Esophagus squamous epithelium (tissue), 5 donors: ENCODE results near the gene PAX6. TPM values are rescaled to one million over a fixed set of nuclear protein-coding genes. Genes with fewer than 3 reads are reported as not detected.

Experiments
- DNase-seq: peaks from one replicate; lab custom pipeline; 2025; lab: John Stamatoyannopoulos, UW
- H3K27ac ChIP-seq, 4 donors: fragments of 200-600 bp; sonication (generic); one replicate each; pipeline ENCODE4 v1.5.1; 2016 to 2019; ENCODE audit warnings: mild to moderate bottlenecking in 1 of 4
- H3K27me3 ChIP-seq, 4 donors: fragments of 200-600 bp; sonication (generic); 1 replicate in 3 of 4; 2 replicates in 1 of 4; pipeline versions ENCODE4 v1.5.1 to v1.6.0; 2017 to 2021; ENCODE audit warnings: antibody characterized with exemption in 1 of 4
- H3K36me3 ChIP-seq, 3 donors: fragments of 200-600 bp; sonication (generic); one replicate each; pipeline ENCODE4 v1.5.1; 2016 to 2019
- H3K4me1 ChIP-seq, 3 donors: fragments of 200-600 bp; sonication (generic); one replicate each; pipeline ENCODE4 v1.5.1; 2017 to 2019
- H3K4me3 ChIP-seq, 4 donors: fragments of 200-600 bp; sonication (generic); 1 replicate in 3 of 4; 2 replicates in 1 of 4; pipeline ENCODE4 v1.5.1; 2016 to 2019; ENCODE audit warnings: mild to moderate bottlenecking in 2 of 4, moderate library complexity in 1 of 4
- H3K9me3 ChIP-seq, 3 donors: fragments of 200-600 bp; sonication (generic); one replicate each; pipeline ENCODE4 v1.5.1; 2016 to 2019
- CTCF ChIP-seq, 6 experiments: fragments of 450-650 bp in 4 of 6; fragments of 200-600 bp in 2 of 6; sonication (generic) in 2 of 6; IDR thresholded peaks; one replicate each; pipeline ENCODE4 v1.5.1; 2016 to 2019; ENCODE audit warnings: antibody characterized with exemption in 6 of 6, mild to moderate bottlenecking in 4 of 6, moderate library complexity in 4 of 6
- POLR2A ChIP-seq, 4 donors: fragments of 450-650 bp; IDR thresholded peaks; one replicate each; pipeline ENCODE4 v1.6.1; 2017; ENCODE audit warnings: antibody characterized with exemption in 4 of 4, mild to moderate bottlenecking in 4 of 4, moderate library complexity in 3 of 4
- WGBS, 2 donors: methylation state at CpG; one replicate each; pipeline ENCODE4 v1.1.5; 2018; 5-methylcytosine and 5-hydroxymethylcytosine counted together
- intact Hi-C: fragments of 100-400 bp; cut with DNase I; formaldehyde crosslinking; loops from one replicate; pipeline ENCODE4 v1.15.0; 2022
- total RNA-seq, 4 donors: library from RNA; depleted of rRNA; stranded (reverse); fragments of >200 nt; gene quantifications; one replicate each; pipeline ENCODE4 v1.1.0, GENCODE V29; 2016
- donor health status: DM: yes; HTN: yes; CAD: no.

PAX6 gene
- total RNA-seq, 4 donors from 2014 or later: 0.38 TPM; not detected in 3

- TF ChIP-seq POLR2A (IDR thresholded peaks at IDR 0.05) (no peak), CTCF (IDR thresholded peaks at IDR 0.05) (no peak)
- Histone ChIP-seq H3K4me1 (no peaks in the 10 kb centered on the region), H3K27ac (no peak overlapping the region), H3K27me3 (peaks cover 0 to 3% (median 0%) of the 10 kb centered on the region in 4 donors), H3K4me3 (no peak overlapping the region), H3K9me3 (no peaks in the 10 kb centered on the region), H3K36me3 (no peaks in the 10 kb centered on the region)
- intact Hi-C loops: no loop called here
- no peak for DNase-seq
- WGBS, 2 donors: 87% methylated on average over 14 to 16 of the region's 16 CpGs
Measured at GRCh38 chr11:31786996-31787685, 24.0 kb downstream of the PAX6 start.

DNA sequence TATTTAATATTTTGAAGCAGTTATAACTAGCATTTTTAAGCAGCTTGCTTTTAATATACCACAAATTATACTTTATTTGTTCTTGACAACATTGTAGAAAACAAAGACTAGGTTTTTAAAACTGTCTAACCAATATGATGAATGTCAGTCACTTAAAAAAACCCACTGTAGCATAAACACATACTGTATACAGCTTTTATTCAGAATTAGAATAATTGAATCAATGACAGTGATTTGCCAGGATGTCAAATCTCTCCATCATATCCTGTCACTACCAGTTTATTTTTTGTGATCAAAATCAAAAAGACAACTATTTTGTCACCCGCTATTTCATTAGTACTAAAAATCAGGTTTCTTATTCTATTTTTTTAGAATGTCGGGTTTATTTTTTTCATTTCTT is 26.5 kb downstream of the PAX6 start:
- no peak overlapping the region for H3K27ac ChIP-seq
- H3K36me3 ChIP-seq: no peaks in the 10 kb centered on the region
- DNase-seq: no peak
- TF ChIP-seq CTCF (IDR thresholded peaks at IDR 0.05): no peak
- no peak for TF ChIP-seq POLR2A (IDR thresholded peaks at IDR 0.05)
- H3K4me3 ChIP-seq: no peak overlapping the region
- 92 to 95% methylated on average over 2 of the region's 2 CpGs for WGBS, 2 donors
- H3K9me3 ChIP-seq: no peaks in the 10 kb centered on the region
- H3K4me1 ChIP-seq: no peaks in the 10 kb centered on the region
- intact Hi-C loops: no loop called here
- no peaks in the 10 kb centered on the region for H3K27me3 ChIP-seq

DNA sequence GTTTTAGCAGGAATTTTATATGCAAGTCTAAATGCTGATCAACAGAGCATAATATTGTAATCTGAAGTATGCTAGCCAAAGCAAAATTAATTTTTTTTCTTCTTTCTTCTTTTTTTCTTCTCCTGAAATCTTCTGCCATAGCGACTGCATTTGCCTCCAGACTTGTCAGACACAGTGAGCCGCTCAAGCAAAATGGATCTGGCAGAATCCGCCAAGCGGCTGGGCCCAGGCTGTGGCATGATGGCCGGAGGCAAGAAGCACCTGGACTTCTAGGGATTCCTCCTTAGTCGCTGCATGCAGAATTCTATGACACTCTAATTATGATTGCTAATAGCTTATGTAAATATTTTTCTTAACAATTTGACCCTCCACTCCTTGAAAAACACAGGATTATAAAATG is 27.9 kb downstream of the PAX6 start:
- Histone ChIP-seq H3K4me1 (no peaks in the 10 kb centered on the region), H3K27ac (no peak overlapping the region), H3K9me3 (no peaks in the 10 kb centered on the region), H3K36me3 (no peaks in the 10 kb centered on the region), H3K27me3 (no peaks in the 10 kb centered on the region), H3K4me3 (no peak overlapping the region)
- no peak for TF ChIP-seq CTCF (IDR thresholded peaks at IDR 0.05)
- no peak for TF ChIP-seq POLR2A (IDR thresholded peaks at IDR 0.05)
- DNase-seq: no peak
- 86 to 92% methylated on average over 6 of the region's 6 CpGs for WGBS, 2 donors
- intact Hi-C loops: no loop called here

GRCh38 chr11:31782257-31782656 is 28.9 kb downstream of the PAX6 start:
- WGBS, 2 donors: 93 to 96% methylated on average over 2 of the region's 2 CpGs
- intact Hi-C loops: no loop called here
- Histone ChIP-seq H3K4me3 (no peak overlapping the region), H3K36me3 (no peaks in the 10 kb centered on the region), H3K9me3 (no peaks in the 10 kb centered on the region), H3K27me3 (no peaks in the 10 kb centered on the region), H3K4me1 (no peaks in the 10 kb centered on the region), H3K27ac (no peak overlapping the region)
- DNase-seq: no peak
- TF ChIP-seq CTCF (IDR thresholded peaks at IDR 0.05): no peak
- no peak for TF ChIP-seq POLR2A (IDR thresholded peaks at IDR 0.05)

GRCh38 chr11:31780480-31780971 is 30.6 kb downstream of the PAX6 start:
- intact Hi-C loops: no loop called here
- H3K36me3 ChIP-seq: no peaks in the 10 kb centered on the region
- no peak overlapping the region for H3K4me3 ChIP-seq
- DNase-seq: no peak
- H3K4me1 ChIP-seq: no peaks in the 10 kb centered on the region
- no peaks in the 10 kb centered on the region for H3K9me3 ChIP-seq
- 78 to 83% methylated on average over 5 of the region's 5 CpGs for WGBS, 2 donors
- TF ChIP-seq CTCF (IDR thresholded peaks at IDR 0.05) (no peak), POLR2A (IDR thresholded peaks at IDR 0.05) (no peak)
- no peak overlapping the region for H3K27ac ChIP-seq
- H3K27me3 ChIP-seq: no peaks in the 10 kb centered on the region
